H1 (cell line): ENCODE data around the gene PTX4. TPM values are rescaled to one million over a fixed set of nuclear protein-coding genes. Genes with fewer than 3 reads are reported as not detected.

Source experiments
- CTCF ChIA-PET: fragments of 300-600 bp; sonication (Branson Sonifier 250); formaldehyde crosslinking; loops from one replicate; lab custom pipeline; 2021; ENCODE audit not compliant: partially characterized antibody; lab: Charles Lee
- POLR2A ChIA-PET: fragments of 300-600 bp; sonication (Branson Sonifier 250); formaldehyde crosslinking; loops from one replicate; lab custom pipeline; 2021; ENCODE audit warnings: inconsistent platforms; ENCODE audit not compliant: partially characterized antibody; lab: Charles Lee
- DNase-seq, 2 experiments: peaks; one replicate each; pipeline versions ENCODE4 v3.0.0 to v3.0.0-alpha.2; 2010 to 2022; ENCODE audit warnings: low spot score in 2 of 2, low read depth in 1 of 2, mixed read lengths in 1 of 2
- FAIRE-seq: peaks from 2 replicates; lab custom pipeline; 2011; peaks lifted over from hg19 to GRCh38; lab: Jason Lieb, UNC
- H2AFZ ChIP-seq: 2 replicates; pipeline ENCODE4 v1.8.1; 2012; ENCODE audit warnings: low read length, inconsistent platforms
- H2AK5ac ChIP-seq: 2 replicates; pipeline ENCODE4 v1.6.1; 2013; ENCODE audit warnings: low read depth, low read length
- H2BK120ac ChIP-seq: replicated peaks from 2 replicates; pipeline ENCODE3; 2013; ENCODE audit warnings: low read depth, low read length, inconsistent platforms
- H2BK12ac ChIP-seq: 2 replicates; pipeline ENCODE4 v1.6.1; 2013; ENCODE audit warnings: low read depth, low read length
- H2BK15ac ChIP-seq: 2 replicates; pipeline ENCODE4 v1.6.1; 2013; ENCODE audit warnings: low read length
- H2BK20ac ChIP-seq: 2 replicates; pipeline ENCODE4 v1.6.1; 2013; ENCODE audit warnings: low read length
- H2BK5ac ChIP-seq: 2 replicates; pipeline ENCODE4 v1.6.1; 2013; ENCODE audit warnings: low read depth, low read length
- H3K14ac ChIP-seq: 2 replicates; pipeline ENCODE4 v1.6.1; 2013; ENCODE audit warnings: inconsistent platforms; ENCODE audit not compliant: insufficient read length
- H3K18ac ChIP-seq: 2 replicates; pipeline ENCODE4 v1.6.1; 2013; ENCODE audit warnings: low read length; ENCODE audit errors: extremely low read depth
- H3K23ac ChIP-seq: 2 replicates; pipeline ENCODE4 v1.6.1; 2013; ENCODE audit warnings: inconsistent platforms; ENCODE audit not compliant: insufficient read length
- H3K23me2 ChIP-seq: 2 replicates; pipeline ENCODE4 v1.6.1; 2013; ENCODE audit warnings: low read depth, low read length
- H3K27ac ChIP-seq: 2 replicates; pipeline ENCODE4 v1.6.1; 2011; ENCODE audit warnings: low read depth, low read length, inconsistent platforms
- H3K27me3 ChIP-seq, 4 experiments: replicated peaks in 1 of 4; 1 replicate in 1 of 4; 2 replicates in 3 of 4; pipeline versions ENCODE4 v1.6.1 to v1.8.1; 2011 to 2013; ENCODE audit warnings: low read length in 3 of 4, mild to moderate bottlenecking in 3 of 4, inconsistent platforms in 2 of 4, mixed read lengths in 2 of 4, moderate library complexity in 1 of 4; ENCODE audit not compliant: control insufficient read depth in 3 of 4, insufficient read depth in 3 of 4; ENCODE audit errors: extremely low read depth in 1 of 4
- H3K36me3 ChIP-seq, 4 experiments: 2 replicates each; pipeline versions ENCODE4 v1.6.1 to v1.8.1; 2011 to 2013; ENCODE audit warnings: mild to moderate bottlenecking in 4 of 4, low read length in 3 of 4, moderate library complexity in 2 of 4, control low read depth in 1 of 4, inconsistent platforms in 1 of 4; ENCODE audit not compliant: insufficient read depth in 4 of 4, control insufficient read depth in 2 of 4
- H3K4ac ChIP-seq: replicated peaks from 2 replicates; pipeline ENCODE3; 2013; ENCODE audit warnings: low read length, low read depth, mixed read lengths, inconsistent platforms; ENCODE audit not compliant: insufficient read length
- H3K4me1 ChIP-seq, 4 experiments: replicated peaks in 1 of 4; 1 replicate in 1 of 4; 2 replicates in 3 of 4; pipeline versions ENCODE4 v1.6.1 to v1.8.1; 2011 to 2013; ENCODE audit warnings: low read length in 3 of 4, inconsistent platforms in 2 of 4, mixed read lengths in 1 of 4; ENCODE audit not compliant: insufficient read depth in 4 of 4, control insufficient read depth in 3 of 4
- H3K4me2 ChIP-seq, 2 experiments: 2 replicates each; pipeline versions ENCODE4 v1.6.1 to v1.8.1; 2011 to 2013; ENCODE audit warnings: low read depth in 2 of 2, low read length in 2 of 2, control low read depth in 1 of 2, inconsistent platforms in 1 of 2, mild to moderate bottlenecking in 1 of 2; ENCODE audit not compliant: insufficient read depth in 1 of 2
- H3K4me3 ChIP-seq, 4 experiments: fragments of 200-600, 300-600 bp in 1 of 4; sonication (generic), shearing (Covaris generic), sonication (Bioruptor Twin) in 1 of 4; 2 replicates each; pipeline versions ENCODE4 v1.5.1 to v1.8.1; 2011 to 2016; ENCODE audit warnings: low read length in 4 of 4, low read depth in 3 of 4, control low read depth in 2 of 4, inconsistent platforms in 2 of 4, mild to moderate bottlenecking in 2 of 4, mixed read lengths in 1 of 4, moderate library complexity in 1 of 4; ENCODE audit not compliant: insufficient read depth in 2 of 4; ENCODE audit errors: extremely low read depth in 1 of 4
- H3K56ac ChIP-seq: replicated peaks from 2 replicates; pipeline ENCODE3; 2013; ENCODE audit warnings: low read depth, mild to moderate bottlenecking, mixed read lengths, low read length, inconsistent platforms; ENCODE audit not compliant: insufficient read length
- H3K79me1 ChIP-seq: 2 replicates; pipeline ENCODE4 v1.6.1; 2013; ENCODE audit warnings: low read depth, low read length, control low read depth
- H3K79me2 ChIP-seq, 2 experiments: 2 replicates each; pipeline versions ENCODE4 v1.6.1 to v1.8.1; 2012 to 2013; ENCODE audit warnings: low read length in 2 of 2, mild to moderate bottlenecking in 2 of 2, inconsistent platforms in 1 of 2; ENCODE audit not compliant: insufficient read depth in 2 of 2, control insufficient read depth in 1 of 2
- H3K9ac ChIP-seq, 4 experiments: replicated peaks in 1 of 4; 1 replicate in 1 of 4; 2 replicates in 3 of 4; pipeline versions ENCODE4 v1.6.1 to v1.8.1; 2011 to 2013; ENCODE audit warnings: low read depth in 3 of 4, low read length in 3 of 4, control low read depth in 2 of 4, mild to moderate bottlenecking in 2 of 4, moderate library complexity in 2 of 4, inconsistent platforms in 1 of 4; ENCODE audit errors: extremely low read depth in 1 of 4
- H3K9me3 ChIP-seq, 2 experiments: 2 replicates each; pipeline versions ENCODE4 v1.6.1 to v1.8.1; 2012 to 2013; ENCODE audit warnings: mild to moderate bottlenecking in 2 of 2, moderate library complexity in 2 of 2, control low read depth in 1 of 2, inconsistent platforms in 1 of 2, low read depth in 1 of 2, low read length in 1 of 2, mixed read lengths in 1 of 2; ENCODE audit not compliant: insufficient read depth in 2 of 2
- H4K20me1 ChIP-seq, 2 experiments: replicated peaks in 1 of 2; 2 replicates each; pipeline versions ENCODE3 to v1.8.1; 2011 to 2013; ENCODE audit warnings: inconsistent platforms in 2 of 2, low read length in 2 of 2, mild to moderate bottlenecking in 1 of 2; ENCODE audit not compliant: insufficient read depth in 2 of 2, control insufficient read depth in 1 of 2
- H4K5ac ChIP-seq: 2 replicates; pipeline ENCODE4 v1.6.1; 2013; ENCODE audit warnings: low read length, low read depth, mixed read lengths, inconsistent platforms; ENCODE audit not compliant: insufficient read length
- H4K8ac ChIP-seq: 2 replicates; pipeline ENCODE4 v1.8.0; 2013; ENCODE audit warnings: mild to moderate bottlenecking, moderate library complexity, low read length, inconsistent platforms; ENCODE audit not compliant: insufficient read depth; ENCODE audit errors: extremely low read depth
- H4K91ac ChIP-seq: replicated peaks from 2 replicates; pipeline ENCODE3; 2013; ENCODE audit warnings: low read length, mixed read lengths, inconsistent platforms; ENCODE audit not compliant: insufficient read length
- CBX8 ChIP-seq: fragments of 300-800, 300-1000 bp; sonication (generic); IDR thresholded peaks from 2 replicates; pipeline ENCODE4 v1.7.1; 2016; ENCODE audit warnings: low read depth, low read length, borderline replicate concordance
- SRF ChIP-seq: IDR thresholded peaks from 2 replicates; pipeline ENCODE4 v1.6.1; 2011; ENCODE audit warnings: mild to moderate bottlenecking, low read depth, low read length, moderate library complexity
- TBP ChIP-seq: IDR thresholded peaks from 2 replicates; pipeline ENCODE4 v1.6.1; 2011; ENCODE audit warnings: low read depth, low read length, improper control_type of control experiment
- WGBS, 2 experiments: shearing (Covaris generic) in 1 of 2; methylation state at CpG; one replicate each; pipeline versions ENCODE4 v1.1.6 to v1.1.7; 2013 to 2015; ENCODE audit warnings: low lambda C conversion rate in 2 of 2, mixed read lengths in 2 of 2, inconsistent platforms in 1 of 2, low coverage in 1 of 2, missing lambda C conversion rate in 1 of 2; ENCODE audit not compliant: insufficient replicate concordance in 2 of 2, insufficient coverage in 1 of 2, insufficient read length in 1 of 2; ENCODE audit errors: extremely low coverage in 1 of 2, missing lambda C conversion rate in 1 of 2; 5-methylcytosine and 5-hydroxymethylcytosine counted together
- polyA plus RNA-seq, 7 experiments: library from polyadenylated mRNA; depleted of rRNA in 3 of 7; stranded (reverse) in 5 of 7; unstranded in 2 of 7; fragments of >200 nt in 5 of 7; fragments of 200-250 nt in 2 of 7; gene quantifications; 1 replicate in 5 of 7; 2 replicates in 1 of 7; 4 replicates in 1 of 7; pipeline versions ENCODE4 v1.2.1 to v1.2.3, GENCODE V29; 2011 to 2013; ENCODE audit warnings: missing spikeins in 2 of 7, mixed read lengths in 2 of 7
- total RNA-seq: library from RNA; stranded (reverse); fragmentation: NEBNext Ultra II Directional; extraction: Animal tissue kit (Norgen Biotek cat#: 25700); gene quantifications from 2 replicates; pipeline ENCODE4 v1.2.1, GENCODE V29; 2021
- TF ChIP-seq, protein P1 (sequence below): IDR thresholded peaks from 2 replicates; pipeline ENCODE4 v1.6.1; 2011; ENCODE audit warnings: low read length, improper control_type of control experiment

PTX4 gene
- total and polyA plus RNA-seq, 2 of the 8 experiments (the other 6 are each of a cell fraction or from before 2014, with no cell fraction given) = not detected

GRCh38 chr16:1445518-1446203 is 43.1 kb downstream of the PTX4 start:
- Histone ChIP-seq H3K23me2 (no peaks in the 10 kb centered on the region), H3K27me3 (no peaks in the 10 kb centered on the region), H3K4me2 (no peak overlapping the region), H3K79me2 (no peaks in the 10 kb centered on the region), H2BK15ac (no peak overlapping the region), H3K56ac (no peak overlapping the region), H4K91ac (no peak overlapping the region), H4K8ac (no peak overlapping the region), H4K20me1 (peaks cover 0 to 8% of the 10 kb centered on the region in 2 experiments), H3K27ac (no peak overlapping the region), H3K79me1 (no peaks in the 10 kb centered on the region), H3K18ac (no peak overlapping the region), H3K9ac (no peak overlapping the region), H2BK20ac (no peak overlapping the region), H3K36me3 (peaks cover 0 to 25% (median 3%) of the 10 kb centered on the region in 4 experiments; a peak in 3 of 8 replicates), H3K9me3 (no peaks in the 10 kb centered on the region), H3K4me1 (no peaks in the 10 kb centered on the region), H2BK120ac (no peak overlapping the region), H3K4me3 (no peak overlapping the region), H2BK12ac (no peak overlapping the region), H4K5ac (no peak overlapping the region), H2BK5ac (no peak overlapping the region), H3K23ac (no peak overlapping the region), H2AFZ (no peak overlapping the region), H2AK5ac (no peak overlapping the region), H3K14ac (no peak overlapping the region), H3K4ac (no peak overlapping the region)
- WGBS, 2 experiments = 90% methylated on average over 14 of the region's 25 CpGs; no CpG with 5 or more reads in 1 of the 2 experiments
- FAIRE-seq = no peak
- ChIA-PET POLR2A (interaction anchor here (0.7 to 1.7 kb wide), 5 partner anchors 10 to 325 kb away, joined by 3 to 4 read pairs (median 3); no protein-coding TSS in a partner anchor), CTCF (interaction anchor here (1.0 to 2.2 kb wide), 3 partner anchors 11 to 18 kb away, joined by 3 to 5 read pairs (median 5); partner anchors contain the start of gene PERCC1)
- DNase-seq = no peak
- no peak for TF ChIP-seq SRF
- TF ChIP-seq, protein P1, sequence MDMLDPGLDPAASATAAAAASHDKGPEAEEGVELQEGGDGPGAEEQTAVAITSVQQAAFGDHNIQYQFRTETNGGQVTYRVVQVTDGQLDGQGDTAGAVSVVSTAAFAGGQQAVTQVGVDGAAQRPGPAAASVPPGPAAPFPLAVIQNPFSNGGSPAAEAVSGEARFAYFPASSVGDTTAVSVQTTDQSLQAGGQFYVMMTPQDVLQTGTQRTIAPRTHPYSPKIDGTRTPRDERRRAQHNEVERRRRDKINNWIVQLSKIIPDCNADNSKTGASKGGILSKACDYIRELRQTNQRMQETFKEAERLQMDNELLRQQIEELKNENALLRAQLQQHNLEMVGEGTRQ = no peak
- no peak for TF ChIP-seq CBX8
- TF ChIP-seq TBP = no peak
